Activated CD4-positive, alpha-beta T cell treated with anti-CD3 and anti-CD28 coated beads, Interleukin-2, Interleukin-4, amounts not matched to agents 100 ng/mL and 50 ng/mL, durations not matched to agents 16 hours and 8 hours (primary cell): ENCODE data around the gene RANBP3.
"Not testable (repeated sequence)": the region's sequence is repeated elsewhere in the genome, so short reads cannot be mapped to it uniquely, and the experiment has no call there.

ENCODE experiments used
- DNase-seq: peaks from one replicate; pipeline ENCODE4 v3.0.0-alpha.2; 2020; ENCODE audit warnings: low spot score

The RANBP3 gene

GRCh38 chr19:5985837-5986236, 7.9 kb upstream of the RANBP3 start:
- not testable (repeated sequence) for DNase-seq

GRCh38 chr19:5985098-5985783, 7.3 kb upstream of the RANBP3 start:
- no peak for DNase-seq

DNA sequence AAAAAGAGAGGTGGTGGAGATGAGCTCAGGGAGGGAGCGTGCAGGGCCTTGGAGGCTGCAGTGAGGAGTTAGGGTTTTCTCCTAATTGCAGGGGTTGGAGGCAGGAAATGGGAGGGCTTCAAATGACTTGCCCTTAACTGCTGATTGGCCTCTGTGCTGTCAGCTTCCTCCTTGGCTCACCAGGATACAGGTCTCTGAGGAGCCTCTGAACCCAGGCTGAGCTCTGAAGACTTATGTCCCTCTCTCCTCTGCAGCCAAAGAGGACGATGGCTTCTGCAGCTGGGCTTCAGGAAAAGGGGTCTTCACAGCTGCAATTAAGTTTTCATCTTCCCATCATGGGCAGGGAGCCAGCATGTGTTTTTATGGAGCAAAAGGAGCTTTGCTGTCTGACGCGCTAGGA, 6.7 kb upstream of the RANBP3 start:
- no peak for DNase-seq

GRCh38 chr19:5983367-5983955, 5.5 kb upstream of the RANBP3 start:
- no peak for DNase-seq

GRCh38 chr19:5978606-5979552, 939 bp upstream of the RANBP3 start:
- DNase-seq: no peak

GRCh38 chr19:5977222-5977784, 637 bp downstream of the RANBP3 start:
- DNase-seq: no peak

DNA sequence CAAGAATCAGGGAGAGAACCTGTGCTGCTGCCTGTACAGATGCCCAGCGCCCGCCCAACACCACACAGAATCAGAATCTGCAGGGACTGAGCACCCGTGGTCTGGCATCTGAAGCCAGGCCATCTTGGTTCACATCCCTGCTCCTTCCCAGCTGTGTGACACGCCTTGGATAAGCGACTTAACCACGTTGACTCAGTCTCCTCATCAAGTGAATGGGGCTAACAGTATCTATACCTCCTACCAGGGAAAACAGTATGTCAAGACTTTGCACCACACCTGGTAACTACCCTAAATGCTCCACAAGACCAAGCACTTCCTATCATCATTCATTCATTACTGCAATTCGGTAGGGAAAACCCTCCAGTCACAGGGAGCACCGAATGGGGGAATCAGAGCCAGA, 1.2 kb downstream of the RANBP3 start:
- no peak for DNase-seq

- no peak for DNase-seq
Observed at GRCh38 chr19:5975388-5975728, 2.6 kb downstream of the RANBP3 start.

DNA sequence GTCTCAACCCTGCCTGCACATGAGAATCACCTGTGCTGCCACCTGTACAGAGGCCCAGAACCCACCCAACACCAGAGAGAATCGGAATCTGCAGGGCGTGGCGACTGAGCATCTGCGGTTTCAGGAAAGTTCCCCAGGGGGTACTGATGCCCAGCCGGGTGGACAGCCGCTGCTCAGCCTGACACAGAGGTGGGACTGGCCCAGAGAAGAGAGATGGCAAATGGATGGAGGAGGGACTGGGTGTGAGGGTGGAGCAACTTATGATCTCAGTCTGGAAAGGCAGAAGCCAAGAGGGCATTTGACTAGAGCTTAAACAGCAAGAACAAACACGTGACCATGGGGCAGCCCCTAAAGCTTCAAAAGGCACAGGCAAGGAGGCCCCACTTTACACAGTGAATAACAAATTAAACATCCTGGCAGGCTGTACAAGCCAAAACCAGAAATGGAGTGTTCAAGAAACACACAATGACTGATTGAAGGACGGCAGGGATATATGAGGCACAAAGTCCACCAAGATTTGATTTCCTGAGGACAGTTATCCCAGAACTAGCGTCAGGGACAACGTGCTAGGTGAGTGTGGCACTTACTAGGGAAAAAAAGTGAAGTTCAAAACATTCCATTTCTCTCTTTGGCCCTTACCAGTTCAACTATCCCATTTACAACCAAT, 3.1 kb downstream of the RANBP3 start:
- peak; percentile 35 for DNase-seq

- DNase-seq: no peak
Observed at GRCh38 chr19:5973867-5974635, 3.9 kb downstream of the RANBP3 start.

DNA sequence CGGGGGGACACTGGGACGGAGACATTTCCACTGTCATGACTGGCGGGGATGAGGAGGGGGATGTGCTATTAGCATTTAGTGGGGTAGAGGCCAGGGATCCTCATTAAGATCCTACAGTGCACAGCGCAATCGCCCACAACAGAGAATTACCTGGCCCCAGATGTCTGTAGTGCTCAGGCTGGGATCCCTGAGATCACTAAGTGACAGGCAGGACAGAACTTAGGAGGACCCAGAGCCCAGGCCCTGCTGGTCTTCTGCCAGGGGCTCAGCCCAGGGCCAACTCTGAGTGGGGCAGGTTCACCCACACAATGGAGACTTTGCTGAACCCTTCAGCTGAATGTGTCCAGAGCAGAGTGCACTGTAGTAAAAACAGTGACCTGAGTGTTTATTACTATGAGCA, 4.6 kb downstream of the RANBP3 start:
- no peak for DNase-seq

GRCh38 chr19:5972355-5972731, 5.6 kb downstream of the RANBP3 start:
- no peak for DNase-seq

- DNase-seq: no peak
Observed at GRCh38 chr19:5971714-5972354, 6.1 kb downstream of the RANBP3 start.

GRCh38 chr19:5969476-5969875, 8.5 kb downstream of the RANBP3 start:
- no peak for DNase-seq

- no peak for DNase-seq
Observed at GRCh38 chr19:5968431-5969373, 9.2 kb downstream of the RANBP3 start.

DNA sequence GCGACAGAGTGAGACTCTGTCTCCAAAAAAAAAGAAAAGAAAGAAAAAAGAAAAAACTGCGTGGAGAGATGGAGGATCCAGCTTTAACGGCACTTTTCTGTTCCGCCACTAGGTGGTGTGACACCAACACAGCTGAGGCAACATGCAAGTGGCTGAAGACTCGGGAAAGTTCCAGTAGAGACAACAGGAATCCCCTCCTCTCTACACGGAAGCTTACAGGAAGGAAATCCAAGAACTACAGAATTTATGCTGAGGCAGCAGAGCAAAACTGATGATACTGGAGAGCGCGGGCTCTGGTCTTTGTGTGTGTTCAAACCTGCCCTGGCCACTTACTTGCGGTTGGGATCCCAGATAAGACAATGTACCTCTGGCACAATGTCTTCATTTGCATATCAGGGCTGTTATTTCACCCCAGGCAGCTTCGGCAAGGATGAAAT, 9.9 kb downstream of the RANBP3 start:
- peak; percentile 67 for DNase-seq

- no peak for DNase-seq
Observed at GRCh38 chr19:5967571-5967970, 10.4 kb downstream of the RANBP3 start.

- DNase-seq: no peak
Observed at GRCh38 chr19:5966941-5967340, 11.0 kb downstream of the RANBP3 start.

DNA sequence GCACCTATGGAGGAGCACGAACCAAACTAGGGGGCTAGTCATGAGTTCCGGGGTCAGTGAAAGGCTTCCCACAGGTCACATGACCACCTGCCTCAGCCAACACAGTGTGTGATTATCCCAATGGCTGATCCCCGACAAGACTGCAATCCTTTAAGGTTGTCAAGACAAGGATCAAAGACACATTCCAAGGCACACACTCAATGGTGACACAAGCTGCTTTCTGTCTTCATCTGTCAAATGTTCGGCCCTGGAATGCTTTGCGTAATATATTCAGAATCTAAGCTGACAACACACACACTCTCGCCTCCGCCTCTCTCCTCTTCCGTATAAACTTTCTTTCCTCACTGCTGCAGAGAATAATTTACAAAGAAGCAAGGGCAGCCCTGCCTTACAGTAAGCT, 11.7 kb downstream of the RANBP3 start:
- DNase-seq: no peak
